SK-N-SH (cell line): ENCODE results near the gene PNPLA5. TPM values are rescaled to one million over a fixed set of nuclear protein-coding genes. Genes with fewer than 3 reads are reported as not detected.

Source experiments
- CTCF ChIA-PET: fragments of 300-600, 350-600 bp; formaldehyde crosslinking; extraction: SDS; loops from one replicate; lab custom pipeline; 2021; lab: Yijun Ruan, JAX
- POLR2A ChIA-PET: fragments of 350-600 bp; sonication (Branson Sonifier 250); formaldehyde crosslinking; extraction: SDS; loops from one replicate; lab custom pipeline; 2020; ENCODE audit warnings: antibody characterized with exemption, inconsistent platforms; lab: Yijun Ruan, JAX
- DNase-seq: peaks from one replicate; pipeline ENCODE4 v3.0.0; 2012
- H2AFZ ChIP-seq: fragments of 200-600 bp; sonication (generic); 2 replicates; pipeline ENCODE4 v1.8.1; 2016; ENCODE audit warnings: antibody characterized with exemption, mild to moderate bottlenecking, low read depth
- H3F3A ChIP-seq: fragments of 200-600 bp; sonication (generic); replicated peaks from 2 replicates; pipeline ENCODE3; 2016; ENCODE audit warnings: antibody characterized with exemption, mild to moderate bottlenecking; ENCODE audit not compliant: insufficient read depth
- H3K27ac ChIP-seq, 2 experiments: fragments of 200-500 bp in 1 of 2; fragments of 200-600 bp in 1 of 2; sonication (Bioruptor generic) in 1 of 2; sonication (generic), shearing (Covaris generic) in 1 of 2; 2 replicates each; pipeline versions ENCODE4 v1.5.1 to v1.6.1; 2014 to 2016; ENCODE audit warnings: low read depth in 2 of 2, inconsistent platforms in 1 of 2, low read length in 1 of 2, mild to moderate bottlenecking in 1 of 2, mixed read lengths in 1 of 2
- H3K27me3 ChIP-seq: fragments of 200-600 bp; sonication (generic), shearing (Covaris generic); 2 replicates; pipeline ENCODE4 v1.6.1; 2016; ENCODE audit warnings: mixed run types; ENCODE audit not compliant: insufficient read depth
- H3K36me3 ChIP-seq, 2 experiments: fragments of 200-500 bp in 1 of 2; fragments of 200-600 bp in 1 of 2; sonication (Bioruptor generic) in 1 of 2; sonication (generic) in 1 of 2; replicated peaks in 1 of 2; 2 replicates each; pipeline versions ENCODE3 to v1.5.1; 2014 to 2016; ENCODE audit warnings: low read length in 1 of 2, mild to moderate bottlenecking in 1 of 2; ENCODE audit not compliant: insufficient read depth in 2 of 2, control insufficient read depth in 1 of 2
- H3K4me1 ChIP-seq, 2 experiments: fragments of 200-500 bp in 1 of 2; fragments of 200-600 bp in 1 of 2; sonication (Bioruptor generic) in 1 of 2; sonication (generic), shearing (Covaris generic) in 1 of 2; 2 replicates each; pipeline versions ENCODE4 v1.5.1 to v1.6.1; 2014 to 2016; ENCODE audit warnings: low read depth in 1 of 2, low read length in 1 of 2, mixed run types in 1 of 2; ENCODE audit not compliant: insufficient read depth in 2 of 2, control insufficient read depth in 1 of 2
- H3K4me2 ChIP-seq: fragments of 200-600 bp; sonication (generic), shearing (Covaris generic); 2 replicates; pipeline ENCODE4 v1.6.1; 2017; ENCODE audit warnings: mixed run types
- H3K4me3 ChIP-seq, 2 experiments: fragments of 200-500 bp in 1 of 2; fragments of 200-600 bp in 1 of 2; sonication (Bioruptor generic) in 1 of 2; sonication (generic), shearing (Covaris generic) in 1 of 2; 2 replicates each; pipeline versions ENCODE4 v1.5.1 to v1.8.1; 2014 to 2016; ENCODE audit warnings: low read depth in 2 of 2, inconsistent platforms in 1 of 2, low read length in 1 of 2, mild to moderate bottlenecking in 1 of 2, mixed read lengths in 1 of 2, moderate library complexity in 1 of 2
- H3K79me2 ChIP-seq: fragments of 200-600 bp; sonication (generic); 2 replicates; pipeline ENCODE4 v1.8.1; 2017; ENCODE audit warnings: mild to moderate bottlenecking; ENCODE audit not compliant: insufficient read depth
- H3K9ac ChIP-seq: fragments of 200-600 bp; sonication (generic); 2 replicates; pipeline ENCODE4 v1.6.1; 2017; ENCODE audit warnings: mixed run types
- H3K9me2 ChIP-seq: fragments of 200-600 bp; sonication (generic); 2 replicates; pipeline ENCODE4 v1.6.1; 2017; ENCODE audit warnings: mixed run types
- H3K9me3 ChIP-seq: fragments of 200-600 bp; sonication (generic); 2 replicates; pipeline ENCODE4 v1.6.1; 2017; ENCODE audit warnings: mixed run types, mild to moderate bottlenecking, moderate library complexity
- H4K20me1 ChIP-seq: fragments of 200-600 bp; sonication (generic); 2 replicates; pipeline ENCODE4 v1.6.1; 2017; ENCODE audit warnings: mild to moderate bottlenecking, mixed run types; ENCODE audit not compliant: insufficient read depth
- ELF1 ChIP-seq: IDR thresholded peaks from 2 replicates; pipeline ENCODE4 v1.4.0; 2012
- EP300 ChIP-seq, 2 experiments: IDR thresholded peaks; 2 replicates each; pipeline versions ENCODE4 v1.4.0 to v1.6.1; 2012; ENCODE audit warnings: borderline replicate concordance in 1 of 2, low read depth in 1 of 2, low read length in 1 of 2
- EZH2phosphoT487 ChIP-seq: fragments of 200-600 bp; sonication (generic); IDR thresholded peaks from 2 replicates; pipeline ENCODE4 v1.6.1; 2017; ENCODE audit warnings: low read depth, mixed run types, mild to moderate bottlenecking, antibody characterized with exemption, moderate library complexity, borderline replicate concordance
- FOSL2 ChIP-seq: IDR thresholded peaks from 2 replicates; pipeline ENCODE4 v1.4.0; 2012; ENCODE audit warnings: low read depth, mild to moderate bottlenecking, moderate library complexity, borderline replicate concordance
- GABPA ChIP-seq: IDR thresholded peaks from 2 replicates; pipeline ENCODE4 v1.4.0; 2012; ENCODE audit warnings: low read depth, mild to moderate bottlenecking
- GATA2 ChIP-seq: sonication (generic); formaldehyde crosslinking; IDR thresholded peaks from 2 replicates; pipeline ENCODE4 v1.5.0; 2020; ENCODE audit warnings: mild to moderate bottlenecking, missing genetic modification reagents
- IRF3 ChIP-seq: fragments of 150-350 bp; IDR thresholded peaks from 2 replicates; pipeline ENCODE4 v1.6.1; 2016; ENCODE audit warnings: mild to moderate bottlenecking, low read depth, low read length
- JUND ChIP-seq: IDR thresholded peaks from 2 replicates; pipeline ENCODE4 v1.4.0; 2012
- MEF2A ChIP-seq: IDR thresholded peaks from 2 replicates; pipeline ENCODE4 v1.4.0; 2012; ENCODE audit warnings: low read depth, borderline replicate concordance
- PBX3 ChIP-seq: IDR thresholded peaks from 2 replicates; pipeline ENCODE4; 2012
- RCOR1 ChIP-seq: fragments of 150-350 bp; IDR thresholded peaks from 2 replicates; pipeline ENCODE4 v1.6.1; 2017; ENCODE audit warnings: antibody characterized with exemption, low read length
- RFX5 ChIP-seq: IDR thresholded peaks from 2 replicates; pipeline ENCODE4 v1.6.1; 2012; ENCODE audit warnings: mild to moderate bottlenecking, improper control_type of control experiment, low read length
- RXRA ChIP-seq: IDR thresholded peaks from 2 replicates; pipeline ENCODE4 v1.4.0; 2012; ENCODE audit warnings: low read depth, mild to moderate bottlenecking, borderline replicate concordance
- SIN3A ChIP-seq: IDR thresholded peaks from 2 replicates; pipeline ENCODE4 v1.6.1; 2012; ENCODE audit warnings: low read depth, mild to moderate bottlenecking, low read length, moderate library complexity, borderline replicate concordance
- TAF1 ChIP-seq: IDR thresholded peaks from 2 replicates; pipeline ENCODE4 v1.6.1; 2012; ENCODE audit warnings: low read depth, mild to moderate bottlenecking, low read length, moderate library complexity, borderline replicate concordance
- TEAD4 ChIP-seq: IDR thresholded peaks from 2 replicates; pipeline ENCODE4 v1.4.0; 2012; ENCODE audit warnings: mild to moderate bottlenecking, borderline replicate concordance; ENCODE audit not compliant: insufficient read depth
- USF1 ChIP-seq: IDR thresholded peaks from 2 replicates; pipeline ENCODE4 v1.4.0; 2012; ENCODE audit warnings: low read depth, borderline replicate concordance
- YY1 ChIP-seq: IDR thresholded peaks from 2 replicates; pipeline ENCODE4 v1.4.0; 2012; ENCODE audit warnings: low read depth, mild to moderate bottlenecking
- WGBS: methylation state at CpG from one replicate; pipeline ENCODE4 v1.1.6; 2017; ENCODE audit warnings: low lambda C conversion rate; 5-methylcytosine and 5-hydroxymethylcytosine counted together
- polyA plus RNA-seq, 3 experiments: library from polyadenylated mRNA; depleted of rRNA; stranded (reverse); fragments of >200 nt; gene quantifications; 2 replicates each; pipeline ENCODE4 v1.2.3, GENCODE V29; 2012

Gene PNPLA5
- polyA plus RNA-seq, 1 of the 3 experiments (the other 2 are of a cell fraction): not detected

- peaks cover 29% of the 10 kb centered on the region for H3K27me3 ChIP-seq
- ChIA-PET POLR2A (no interaction called here), CTCF (interaction anchor here (1.9 kb wide), 1 partner anchor 12 kb away, joined by 6 read pairs; no protein-coding TSS in a partner anchor)
- H3K9ac ChIP-seq: no peak overlapping the region
- no peaks in the 10 kb centered on the region for H3K36me3 ChIP-seq
- H3F3A ChIP-seq: no peaks in the 10 kb centered on the region
- H2AFZ ChIP-seq: no peak overlapping the region
- TF ChIP-seq IRF3 (no peak), USF1 (no peak), MEF2A (no peak), RFX5 (no peak), SIN3A (no peak), RCOR1 (no peak), TEAD4 (no peak), ELF1 (no peak), YY1 (no peak), JUND (no peak), FOSL2 (no peak), EP300 (IDR thresholded peaks at IDR 0.05; ENCODE audit: borderline replicate concordance in 1 of 2, low read depth in 1 of 2, low read length in 1 of 2) (no peak), TAF1 (no peak), EZH2phosphoT487 (no peak), GABPA (no peak), PBX3 (no peak), RXRA (no peak), GATA2 (CRISPR knock-in tag) (no peak)
- 22% methylated on average over 6 of the region's 6 CpGs for WGBS
- no peak overlapping the region for H3K27ac ChIP-seq
- no peaks in the 10 kb centered on the region for H3K79me2 ChIP-seq
- no peak for DNase-seq
- no peaks in the 10 kb centered on the region for H3K9me3 ChIP-seq
- H3K4me3 ChIP-seq: no peak overlapping the region
- H3K4me2 ChIP-seq: no peak overlapping the region
- no peaks in the 10 kb centered on the region; a peak in 1 of 4 replicates for H3K4me1 ChIP-seq
- no peaks in the 10 kb centered on the region for H3K9me2 ChIP-seq
- H4K20me1 ChIP-seq: no peaks in the 10 kb centered on the region
Observed at GRCh38 chr22:43910178-43910695, 18.4 kb upstream of the PNPLA5 start.
